GM12878 (cell line): Measurements from ENCODE around the gene CCDC178. TPM values are rescaled to one million over a fixed set of nuclear protein-coding genes. Genes with fewer than 3 reads are reported as not detected.

Source experiments
- E2F8 ChIP-seq: fragments of 450-650 bp; IDR thresholded peaks from 2 replicates; pipeline ENCODE4 v1.6.1; 2018; ENCODE audit warnings: mild to moderate bottlenecking, low read depth, moderate library complexity; ENCODE audit not compliant: partially characterized antibody
- RAD51 ChIP-seq: fragments of 450-650 bp; IDR thresholded peaks from 2 replicates; pipeline ENCODE4 v1.6.1; 2016; ENCODE audit warnings: moderate library complexity, mild to moderate bottlenecking, inconsistent platforms
- ZNF592 ChIP-seq: fragments of 450-650 bp; IDR thresholded peaks from 2 replicates; pipeline ENCODE4 v1.6.1; 2017; ENCODE audit warnings: mild to moderate bottlenecking, moderate library complexity
- polyA plus RNA-seq, 11 experiments: library from polyadenylated mRNA; depleted of rRNA in 4 of 11; unstranded in 6 of 11; stranded (reverse) in 5 of 11; fragments of >200 nt; fragmentation: Nextera tagmentation in 4 of 11; fragmentation: Illumina TruSeq in 1 of 11; extraction: Ambion mirVana in 4 of 11; extraction: Trizol in 1 of 11; gene quantifications; 1 replicate in 1 of 11; 2 replicates in 10 of 11; pipeline versions ENCODE4 v1.2.1 to v1.2.3, GENCODE V29; 2011 to 2016; ENCODE audit warnings: inconsistent platforms in 2 of 11, missing spikeins in 2 of 11, low read depth in 1 of 11
- total RNA-seq, 4 experiments: library from RNA; depleted of rRNA in 3 of 4; stranded (reverse); fragments of >200 nt in 3 of 4; fragmentation: Illumina TruSeq in 1 of 4; extraction: Trizol in 1 of 4; gene quantifications; 2 replicates each; pipeline versions ENCODE4 v1.2.1 to v1.2.3, GENCODE V29; 2013 to 2021
- TF ChIP-seq, protein P1 (sequence below): fragments of 450-650 bp; IDR thresholded peaks from 2 replicates; pipeline ENCODE4 v1.6.1; 2016; ENCODE audit warnings: mild to moderate bottlenecking

The CCDC178 gene
- total and polyA plus RNA-seq, 10 of the 15 experiments (the other 5 are each of a cell fraction or from before 2014, with no cell fraction given), result 0.04 TPM; not detected in 9

GRCh38 chr18:32909798-32910561 lies 530.5 kb downstream of the CCDC178 start (continued):
- TF ChIP-seq ZNF592 (no peak), E2F8 (no peak), RAD51 (no peak)
- TF ChIP-seq, protein P1, sequence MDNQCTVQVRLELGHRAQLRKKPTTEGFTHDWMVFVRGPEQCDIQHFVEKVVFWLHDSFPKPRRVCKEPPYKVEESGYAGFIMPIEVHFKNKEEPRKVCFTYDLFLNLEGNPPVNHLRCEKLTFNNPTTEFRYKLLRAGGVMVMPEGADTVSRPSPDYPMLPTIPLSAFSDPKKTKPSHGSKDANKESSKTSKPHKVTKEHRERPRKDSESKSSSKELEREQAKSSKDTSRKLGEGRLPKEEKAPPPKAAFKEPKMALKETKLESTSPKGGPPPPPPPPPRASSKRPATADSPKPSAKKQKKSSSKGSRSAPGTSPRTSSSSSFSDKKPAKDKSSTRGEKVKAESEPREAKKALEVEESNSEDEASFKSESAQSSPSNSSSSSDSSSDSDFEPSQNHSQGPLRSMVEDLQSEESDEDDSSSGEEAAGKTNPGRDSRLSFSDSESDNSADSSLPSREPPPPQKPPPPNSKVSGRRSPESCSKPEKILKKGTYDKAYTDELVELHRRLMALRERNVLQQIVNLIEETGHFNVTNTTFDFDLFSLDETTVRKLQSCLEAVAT, result no peak
